HCT116 (cell line): ENCODE measurements around the gene MKRN1.

ENCODE experiments used
- CTCF ChIP-seq, 3 experiments: fragments of 200-600 bp in 1 of 3; sonication (generic) in 1 of 3; IDR thresholded peaks in 2 of 3; conservative IDR thresholded peaks in 1 of 3; 2 replicates each; pipeline ENCODE4 v1.5.1; 2012 to 2017; ENCODE audit warnings: low read depth in 2 of 3, low read length in 2 of 3, antibody characterized with exemption in 1 of 3, borderline replicate concordance in 1 of 3, control low read depth in 1 of 3, mild to moderate bottlenecking in 1 of 3, mixed read lengths in 1 of 3, mixed run types in 1 of 3, moderate library complexity in 1 of 3; ENCODE audit not compliant: insufficient read depth in 1 of 3
- EZH2 ChIP-seq: fragments of 200-600 bp; sonication (generic); IDR thresholded peaks from 2 replicates; pipeline ENCODE4 v1.6.1; 2017; ENCODE audit warnings: antibody characterized with exemption, mixed run types
- JUND ChIP-seq: IDR thresholded peaks from 2 replicates; pipeline ENCODE4 v1.6.1; 2012
- SIN3A ChIP-seq: IDR thresholded peaks from 2 replicates; pipeline ENCODE4 v1.6.1; 2012; ENCODE audit warnings: low read depth
- YY1 ChIP-seq: IDR thresholded peaks from 2 replicates; pipeline ENCODE4 v1.6.1; 2011; ENCODE audit warnings: low read length, low read depth, moderate library complexity, mild to moderate bottlenecking; ENCODE audit not compliant: insufficient replicate concordance; ENCODE audit errors: extremely low read depth
- ZFX ChIP-seq: fragments of 450-650 bp; IDR thresholded peaks from 2 replicates; pipeline ENCODE4 v1.6.1; 2017

DNA sequence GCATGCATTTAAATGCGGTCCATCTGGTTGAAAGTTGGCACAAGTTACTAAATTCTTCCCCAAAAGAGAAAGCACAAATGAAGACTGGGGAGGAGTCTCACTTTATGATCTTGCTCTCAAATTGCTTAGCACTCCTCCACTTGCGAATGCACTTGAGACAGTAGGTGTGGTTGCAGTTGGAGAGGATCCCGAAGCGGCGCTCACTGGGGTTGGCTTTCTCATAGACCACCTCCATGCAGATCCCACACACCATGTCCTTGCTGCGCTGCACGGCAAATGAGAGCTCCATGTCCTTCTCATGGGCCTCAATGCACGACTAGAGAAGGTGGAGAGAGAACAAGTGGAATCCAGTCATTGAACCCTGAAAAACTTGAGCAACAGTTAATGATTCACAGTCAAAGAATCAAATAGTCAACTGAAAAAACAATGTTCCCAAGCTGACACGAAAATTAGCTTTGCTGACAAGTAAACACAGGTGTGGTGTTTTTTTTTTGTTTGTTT lies 22.7 kb downstream of the MKRN1 start:
- TF ChIP-seq EZH2 (no peak), YY1 (no peak), ZFX (no peak), CTCF (IDR thresholded peaks at IDR 0.05 in 2 of 3, conservative IDR thresholded peaks at IDR 0.05 in 1 of 3; ENCODE audit: borderline replicate concordance in 1 of 3, insufficient read depth in 1 of 3, low read depth in 2 of 3, low read length in 2 of 3) (no peak), JUND (no peak), SIN3A (no peak)
